T-helper 22 cell (primary cell): ENCODE results near the gene NTRK2.

ENCODE experiments used
- DNase-seq: peaks from one replicate; pipeline ENCODE4 v3.0.0-alpha.2; 2020; ENCODE audit warnings: low read depth

NTRK2 gene

GRCh38 chr9:84974855-84975254 lies 305.3 kb downstream of the NTRK2 start:
- DNase-seq, result no peak

- no peak for DNase-seq
Measured at GRCh38 chr9:84975926-84976325, 306.4 kb downstream of the NTRK2 start.

DNA sequence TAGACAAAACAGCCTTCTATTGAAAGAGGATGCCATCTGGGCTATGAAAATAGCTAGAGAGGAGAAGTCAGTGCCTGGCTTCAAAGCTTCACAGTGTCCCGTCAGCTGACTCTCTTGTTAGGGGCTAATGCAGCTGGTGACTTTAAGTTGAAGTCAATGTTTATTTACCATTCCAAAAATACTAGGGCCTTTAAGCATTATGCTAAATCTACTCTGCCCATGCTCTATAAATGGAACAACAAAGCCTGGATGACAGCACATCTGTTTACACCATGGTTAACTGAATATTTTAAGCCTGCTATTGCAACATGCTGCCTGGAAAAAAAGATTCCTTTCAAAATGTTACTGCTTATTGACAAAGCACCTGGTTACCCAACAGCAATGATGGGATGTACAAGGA lies 309.1 kb downstream of the NTRK2 start:
- no peak for DNase-seq

- no peak for DNase-seq
Measured at GRCh38 chr9:84983749-84984148, 314.2 kb downstream of the NTRK2 start.

- DNase-seq, result no peak
Measured at GRCh38 chr9:84988621-84989020, 319.1 kb downstream of the NTRK2 start.

- DNase-seq, result no peak
Measured at GRCh38 chr9:84990416-84990815, 320.9 kb downstream of the NTRK2 start.

- DNase-seq, result no peak
Measured at GRCh38 chr9:84990850-84991513, 321.5 kb downstream of the NTRK2 start.

GRCh38 chr9:84991514-84991870 lies 322.0 kb downstream of the NTRK2 start:
- no peak for DNase-seq

GRCh38 chr9:84992381-84992780 lies 322.9 kb downstream of the NTRK2 start:
- DNase-seq, result no peak

DNA sequence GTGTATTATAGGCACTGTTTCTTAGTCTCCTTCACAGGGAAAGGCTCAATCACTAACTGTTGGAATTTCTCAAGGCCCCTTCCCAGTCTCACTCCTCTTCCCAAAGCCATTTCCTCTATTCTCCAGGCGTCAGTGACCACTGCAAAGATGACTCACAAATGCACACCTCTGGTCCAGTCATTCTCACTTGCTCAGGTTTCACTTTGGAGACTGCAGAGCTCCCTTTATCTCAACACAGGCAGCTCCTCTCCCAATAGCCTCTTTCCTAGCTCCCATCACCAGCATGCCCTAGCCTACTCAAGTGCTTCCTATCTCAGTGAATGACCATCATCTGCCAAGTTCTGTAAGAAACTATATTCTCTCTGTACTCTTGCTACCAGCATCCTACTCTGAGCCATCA lies 323.6 kb downstream of the NTRK2 start:
- DNase-seq, result no peak

GRCh38 chr9:84996029-84996428 lies 326.5 kb downstream of the NTRK2 start:
- no peak for DNase-seq

GRCh38 chr9:84996716-84997115 lies 327.2 kb downstream of the NTRK2 start:
- DNase-seq, result no peak

DNA sequence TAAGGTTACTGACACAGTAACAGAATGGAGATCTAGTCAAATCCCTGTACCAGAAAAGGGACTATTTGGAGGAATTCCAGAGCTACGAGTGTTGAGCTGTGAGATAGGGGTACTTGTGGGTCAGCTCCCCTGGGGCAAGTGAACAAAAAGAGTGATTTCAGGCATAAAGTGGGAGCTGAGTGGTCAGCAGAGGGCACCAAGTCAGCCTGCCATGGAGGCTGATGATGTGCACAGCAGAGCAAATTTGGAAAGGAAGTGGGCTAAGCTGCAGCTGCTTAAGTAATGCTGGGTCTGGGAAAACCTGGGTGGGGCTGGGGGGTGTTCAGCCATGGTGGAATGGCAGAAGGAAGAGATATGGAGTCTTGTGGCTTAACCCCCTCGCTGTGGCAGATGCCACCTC lies 327.9 kb downstream of the NTRK2 start:
- DNase-seq, result no peak

DNA sequence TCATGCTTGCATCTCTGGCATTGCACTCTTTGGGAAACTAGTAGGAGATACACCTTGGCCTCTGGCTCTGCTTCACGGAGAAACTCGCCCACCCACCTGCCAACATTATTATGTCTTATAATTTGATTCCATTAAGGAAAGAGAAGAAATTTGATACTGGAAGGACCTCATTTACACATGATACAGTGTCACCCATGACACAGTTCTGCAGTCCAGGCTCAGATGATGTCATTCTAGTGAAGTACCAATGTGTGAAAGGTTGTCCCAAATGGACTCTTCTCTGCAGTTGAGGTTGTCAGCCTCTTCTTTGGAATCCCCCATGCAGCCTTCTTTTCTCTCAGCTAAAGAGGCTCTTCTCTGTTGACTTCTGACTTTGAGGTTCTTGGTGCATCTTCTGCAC lies 329.1 kb downstream of the NTRK2 start:
- DNase-seq, result no peak

- no peak for DNase-seq
Measured at GRCh38 chr9:84999788-85000187, 330.3 kb downstream of the NTRK2 start.

DNA sequence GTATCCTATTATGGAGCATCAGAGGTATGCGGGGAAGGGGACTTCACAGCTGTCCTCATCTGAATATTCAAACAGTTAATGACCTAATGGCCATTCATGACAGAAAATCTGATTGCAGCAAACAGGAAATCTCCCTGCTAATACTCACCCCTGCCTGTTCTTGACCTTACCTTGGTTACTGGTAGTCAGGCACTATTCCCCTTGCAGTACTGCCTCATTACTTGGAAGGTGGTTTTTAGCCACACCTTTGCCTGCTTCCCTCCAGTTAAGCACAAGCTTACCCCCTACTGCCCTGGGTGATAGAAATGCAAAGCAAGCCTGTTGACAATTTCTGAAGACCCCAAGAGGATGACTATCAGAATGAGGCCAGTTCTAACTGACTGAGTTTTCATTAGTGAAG lies 332.4 kb downstream of the NTRK2 start:
- no peak for DNase-seq

- DNase-seq, result no peak
Measured at GRCh38 chr9:85004818-85005413, 335.4 kb downstream of the NTRK2 start.

DNA sequence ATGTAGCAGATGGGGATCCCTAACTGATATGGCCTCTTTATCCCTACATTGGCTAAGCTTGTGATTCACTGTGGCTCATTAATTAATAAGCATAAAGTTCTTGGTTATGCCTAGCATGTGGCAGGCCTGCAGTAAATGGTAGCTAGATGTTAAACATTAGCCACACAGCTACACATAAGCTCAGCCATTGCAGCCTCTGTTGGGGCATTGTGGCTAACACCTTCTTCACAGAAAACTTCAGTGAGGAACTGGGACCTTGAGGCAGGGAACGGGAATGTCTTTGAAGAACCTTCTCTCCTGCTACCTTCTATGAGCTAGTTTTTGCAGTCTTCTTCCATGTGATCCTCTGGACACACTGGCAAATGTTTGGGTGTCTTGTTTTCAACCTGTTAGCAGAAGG lies 338.2 kb downstream of the NTRK2 start:
- no peak for DNase-seq

GRCh38 chr9:85008215-85008614 lies 338.7 kb downstream of the NTRK2 start:
- DNase-seq, result no peak

DNA sequence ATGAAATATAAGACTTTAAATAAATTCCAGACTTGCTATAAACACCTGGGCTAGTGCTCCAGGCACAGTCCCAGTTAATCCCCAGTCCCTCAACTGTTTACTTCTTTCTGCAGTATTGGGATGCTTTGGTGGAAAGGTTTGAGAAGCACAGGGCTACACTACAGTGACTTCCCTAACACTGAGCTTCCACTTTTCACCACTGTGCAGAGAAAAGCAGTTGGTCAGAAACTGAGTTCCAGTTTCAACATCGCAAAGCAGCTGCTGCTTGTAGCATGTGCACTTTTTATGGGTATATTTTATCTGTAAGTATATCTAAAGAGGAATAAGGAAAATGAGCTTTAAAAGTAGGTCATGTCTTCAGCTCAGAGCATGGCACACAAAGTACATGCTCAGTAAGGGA lies 339.7 kb downstream of the NTRK2 start:
- DNase-seq, result no peak

DNA sequence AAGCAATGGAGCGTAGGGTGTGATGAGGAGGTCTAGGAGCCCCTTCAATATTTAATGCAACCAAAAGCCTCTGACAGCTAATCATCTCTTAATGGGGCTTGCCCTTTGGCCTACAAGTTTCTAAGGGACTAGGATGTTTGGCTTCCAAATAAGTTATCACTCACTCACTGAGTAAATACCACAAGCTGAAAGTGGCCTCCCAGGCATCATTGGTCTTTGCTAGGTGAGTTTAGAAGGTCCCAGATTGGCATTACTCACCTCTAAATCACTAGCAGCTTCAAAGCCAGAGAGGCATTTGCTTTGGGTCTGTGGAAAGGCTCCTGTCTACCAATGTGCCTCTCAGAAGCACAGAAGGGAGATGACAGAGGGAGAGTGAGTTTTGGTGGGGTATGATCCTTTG lies 344.2 kb downstream of the NTRK2 start:
- DNase-seq, result no peak

- DNase-seq, result no peak
Measured at GRCh38 chr9:85014292-85014691, 344.8 kb downstream of the NTRK2 start.

GRCh38 chr9:85016384-85017006 lies 347.0 kb downstream of the NTRK2 start:
- no peak for DNase-seq

GRCh38 chr9:85020791-85021190 lies 351.3 kb downstream of the NTRK2 start:
- no peak for DNase-seq
